DND-41 (cell line): Measurements from ENCODE around the gene GNAS-AS1.

Source experiments
- CTCF ChIP-seq: IDR thresholded peaks from 2 replicates; pipeline ENCODE4 v1.5.1; 2012; ENCODE audit warnings: borderline replicate concordance, low read length, moderate library complexity, mild to moderate bottlenecking; ENCODE audit not compliant: poor library complexity, severe bottlenecking; ENCODE audit errors: extremely low read depth
- EZH2 ChIP-seq: IDR thresholded peaks from 3 replicates; pipeline ENCODE4 v1.6.1; 2012; ENCODE audit warnings: borderline replicate concordance, low read depth, mild to moderate bottlenecking, moderate library complexity, low read length, inconsistent platforms; ENCODE audit not compliant: severe bottlenecking

GRCh38 chr20:58886546-58886945 is 35.8 kb upstream of the GNAS-AS1 start:
- TF ChIP-seq EZH2, result no peak
- TF ChIP-seq CTCF, result no peak
